Kidney capillary endothelial cell (primary cell): Measurements from ENCODE around the gene USP16.
"Not testable (repeated sequence)": the region's sequence is repeated elsewhere in the genome, so short reads cannot be mapped to it uniquely, and the experiment has no call there.

Experiments used
- DNase-seq: peaks from one replicate; pipeline ENCODE4 v3.0.0-alpha.2; 2018; ENCODE audit warnings: low spot score

The USP16 gene

DNA sequence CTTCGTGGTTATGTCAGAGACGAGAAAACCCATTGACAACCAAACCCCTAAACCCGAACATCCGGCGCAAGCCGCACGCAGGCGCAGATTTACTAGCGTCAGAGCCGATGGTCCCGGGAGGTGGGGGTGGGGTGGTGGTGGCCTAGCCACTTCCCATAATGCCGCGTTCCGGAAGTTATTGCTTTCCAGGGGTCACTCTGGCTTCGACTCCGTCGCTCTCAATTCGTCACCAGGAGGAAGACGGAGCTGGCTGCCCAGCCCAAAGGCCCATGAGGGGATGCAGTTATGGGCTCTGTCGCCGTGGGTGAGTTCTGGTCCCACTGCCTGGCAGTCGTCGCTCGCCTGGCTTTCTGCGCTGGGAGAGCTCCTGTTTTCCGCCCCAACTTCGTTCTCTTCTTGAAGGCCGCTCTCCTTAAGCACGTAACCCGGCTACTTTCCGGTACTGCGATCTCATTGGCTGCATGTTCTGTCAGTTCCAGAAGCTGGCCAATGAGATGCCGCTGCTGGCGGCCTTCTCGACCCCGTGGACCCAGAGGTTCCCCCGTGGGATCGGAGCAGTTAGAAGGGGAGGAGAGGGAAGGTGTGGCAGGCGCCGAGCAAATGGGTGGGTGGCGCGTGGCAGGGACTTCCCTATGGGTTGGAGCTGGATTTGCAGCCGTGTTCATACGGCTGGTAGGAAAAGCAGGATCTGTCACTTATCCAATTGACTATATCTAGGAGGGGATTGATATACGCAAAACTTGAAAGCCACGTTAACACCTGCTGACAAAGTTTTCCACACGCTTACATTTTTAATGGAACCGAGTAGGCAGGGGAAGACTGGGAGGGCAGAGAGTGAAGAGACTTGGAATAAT lies at the start of gene USP16:
TSS of gene USP16 (plus strand) at position 195 of the 854 bp plus-strand sequence. CDS start 3,246 bp downstream, outside the sequence.
- DNase-seq, result peak; percentile 95

- no peak for DNase-seq
These were observed 49.1 kb upstream of the USP16 start for GRCh38 chr21:28975397-28975796.

DNA sequence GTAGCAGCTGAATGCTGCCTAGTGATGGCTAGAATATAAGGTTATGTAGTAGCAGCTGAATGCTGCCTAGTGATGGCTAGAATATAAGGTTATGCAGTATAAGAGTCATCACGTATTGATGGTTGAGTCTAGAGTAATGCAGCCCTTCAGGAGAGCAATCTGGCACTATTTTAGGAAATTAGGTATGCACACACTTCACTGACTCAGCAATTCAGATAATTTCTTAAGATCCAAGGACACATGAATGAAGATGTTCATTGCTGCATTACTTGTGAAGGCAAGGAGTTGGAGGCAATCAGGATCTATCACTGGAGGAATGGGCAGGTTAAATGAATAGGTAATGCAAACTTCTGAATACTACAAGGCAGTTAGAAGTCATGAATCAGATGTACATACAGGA lies 45.4 kb upstream of the USP16 start:
- no peak for DNase-seq

- DNase-seq, result no peak
These were observed 41.8 kb upstream of the USP16 start for GRCh38 chr21:28982637-28983036.

DNA sequence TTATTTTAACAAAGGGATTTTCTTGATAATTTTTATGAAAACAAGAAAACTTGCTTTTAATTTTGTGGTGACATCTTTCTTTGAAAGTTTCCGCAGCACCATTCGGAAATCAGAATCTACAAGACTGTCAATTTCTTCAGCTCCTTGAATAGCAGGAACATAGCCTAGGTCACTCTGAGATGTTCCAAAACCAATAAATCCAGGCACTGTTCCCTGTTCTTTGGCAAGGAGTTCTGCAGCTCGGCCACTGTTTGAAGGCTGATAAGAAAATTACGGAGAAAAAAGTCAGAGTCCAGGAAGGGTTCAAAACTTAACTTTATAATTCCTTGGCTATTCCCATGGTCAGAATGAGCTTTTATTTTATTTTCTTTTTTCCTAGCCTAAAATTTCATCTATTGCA lies 37.8 kb upstream of the USP16 start:
- DNase-seq, result no peak

GRCh38 chr21:28988146-28988545 lies 36.3 kb upstream of the USP16 start:
- DNase-seq, result not testable (repeated sequence)

DNA sequence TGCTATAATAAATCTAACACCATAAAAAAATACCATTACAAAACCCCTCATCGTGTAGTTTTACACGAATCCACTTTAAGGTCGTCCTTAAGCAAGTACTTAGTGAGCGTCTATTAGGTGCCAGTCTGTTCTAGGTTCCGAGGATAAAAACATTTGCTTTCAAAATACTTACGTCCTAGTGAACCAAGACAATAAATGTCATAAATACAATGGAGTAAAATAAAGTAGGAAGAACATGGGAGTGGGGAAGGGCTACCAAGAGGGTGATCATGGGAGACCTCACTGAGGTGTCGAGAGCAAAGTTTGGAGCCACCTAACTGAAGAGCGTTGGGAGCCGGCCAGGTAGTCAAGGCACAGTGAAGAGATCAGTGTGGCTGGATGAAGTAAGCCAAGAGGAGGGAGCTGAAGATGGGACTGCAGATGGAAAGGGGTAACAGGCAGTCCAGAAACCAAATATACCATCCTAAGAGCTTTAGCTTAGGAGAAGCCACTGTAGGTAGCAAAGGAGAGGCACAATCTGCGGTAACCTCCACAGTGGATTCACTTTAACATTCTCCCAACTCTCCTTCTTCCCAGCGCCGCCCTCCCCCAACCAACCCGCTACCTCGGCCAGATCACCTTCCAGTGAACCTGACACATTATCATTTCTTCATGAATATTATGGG lies 32.5 kb upstream of the USP16 start:
- DNase-seq, result no peak

- peak; percentile 98 for DNase-seq
These were observed 31.8 kb upstream of the USP16 start, which contains the start of gene LTN1 for GRCh38 chr21:28992526-28993292. TSS of gene LTN1 (minus strand) at chr21:28992877. CDS start at chr21:28992805, 72 bp downstream.

DNA sequence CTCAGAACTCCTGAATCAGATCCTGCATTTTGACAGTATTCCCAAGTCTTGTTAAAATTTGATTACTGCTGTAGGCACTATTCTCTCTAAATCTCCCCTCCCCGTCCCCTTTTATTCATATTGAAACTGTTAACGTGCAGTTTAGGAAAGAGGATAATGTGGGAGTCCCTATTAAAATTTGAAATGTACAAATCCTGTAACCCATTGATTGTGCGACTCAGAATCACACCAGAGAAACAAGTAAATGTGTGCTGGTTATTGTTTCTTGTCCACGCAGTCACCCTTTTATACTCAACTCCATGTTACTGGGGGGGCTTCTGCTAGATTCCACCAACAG lies 31.2 kb upstream of the USP16 start:
- no peak for DNase-seq

DNA sequence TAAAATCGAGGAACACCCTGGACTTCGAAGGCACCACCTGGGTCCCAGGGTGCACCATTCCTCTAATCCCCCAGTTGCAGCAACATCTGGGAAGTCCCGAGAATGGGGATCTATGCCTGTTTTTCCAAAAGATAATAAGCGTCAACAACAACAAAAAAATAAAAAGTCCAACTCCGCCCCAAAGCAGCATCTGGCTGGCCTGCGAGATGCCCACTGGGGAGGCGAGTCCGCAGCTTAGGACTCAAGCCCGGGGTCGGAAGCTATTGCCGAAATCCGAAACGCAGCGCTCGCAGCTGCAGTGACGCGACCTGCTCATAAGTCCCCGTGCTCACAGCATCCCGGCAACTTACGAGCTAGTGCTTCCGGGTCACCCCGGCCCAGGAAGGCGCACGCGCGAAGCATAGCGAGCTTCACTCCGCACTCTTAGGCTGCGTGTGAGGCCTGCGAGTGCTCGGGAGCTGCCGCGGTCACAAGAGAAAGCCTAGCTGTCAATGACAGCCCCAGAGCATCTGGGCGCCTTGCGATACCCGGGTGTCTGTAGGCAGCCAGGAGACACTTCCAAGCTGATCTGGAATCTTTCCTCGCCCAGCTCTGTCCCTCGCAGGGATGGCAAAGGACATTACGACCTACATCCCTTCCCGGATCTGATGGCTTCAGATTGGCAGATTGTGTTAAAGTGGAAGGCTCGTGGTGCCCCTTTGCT lies 21.9 kb upstream of the USP16 start:
- peak; percentile 92 for DNase-seq

- DNase-seq, result no peak
These were observed 18.8 kb upstream of the USP16 start for GRCh38 chr21:29005696-29006095.

- DNase-seq, result no peak
These were observed 17.3 kb upstream of the USP16 start for GRCh38 chr21:29007135-29007534.

DNA sequence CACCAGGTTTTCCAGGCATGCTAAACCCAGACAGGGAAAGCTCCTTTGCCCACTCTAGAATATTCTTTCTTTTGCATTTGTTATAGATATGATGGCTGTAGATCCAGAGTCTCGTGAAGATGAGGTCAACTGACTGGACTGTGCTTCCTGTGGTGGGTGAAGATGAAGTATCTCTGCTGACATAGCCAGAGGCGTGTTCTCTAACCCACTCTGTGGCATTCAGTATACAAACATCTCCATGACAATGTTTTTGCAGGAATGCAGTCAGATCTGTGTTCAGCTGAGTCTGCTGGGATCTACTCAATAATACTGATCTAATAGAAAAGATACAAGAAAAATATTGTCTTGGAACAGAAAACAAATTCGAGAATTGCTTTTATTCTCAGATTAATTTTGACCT lies 16.7 kb upstream of the USP16 start:
- DNase-seq, result no peak

DNA sequence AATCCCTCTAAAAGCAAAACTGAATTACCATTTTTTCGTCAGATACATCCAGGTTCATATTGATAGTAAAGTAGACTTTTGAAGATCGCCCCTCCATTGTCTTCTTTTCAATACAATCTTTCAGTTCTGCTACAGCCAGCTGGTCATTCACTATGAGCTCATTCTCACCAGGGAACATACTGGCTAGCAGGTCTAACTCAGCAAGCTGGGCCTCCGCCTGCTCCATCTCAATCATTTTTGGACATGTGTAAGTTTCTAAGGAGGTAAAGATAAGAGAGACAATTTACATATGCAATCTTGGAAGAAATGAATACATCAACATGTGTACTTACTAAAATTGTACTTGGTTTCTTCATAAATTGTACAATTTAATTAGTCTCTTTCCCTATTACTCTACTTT lies 16.1 kb upstream of the USP16 start:
- no peak for DNase-seq

DNA sequence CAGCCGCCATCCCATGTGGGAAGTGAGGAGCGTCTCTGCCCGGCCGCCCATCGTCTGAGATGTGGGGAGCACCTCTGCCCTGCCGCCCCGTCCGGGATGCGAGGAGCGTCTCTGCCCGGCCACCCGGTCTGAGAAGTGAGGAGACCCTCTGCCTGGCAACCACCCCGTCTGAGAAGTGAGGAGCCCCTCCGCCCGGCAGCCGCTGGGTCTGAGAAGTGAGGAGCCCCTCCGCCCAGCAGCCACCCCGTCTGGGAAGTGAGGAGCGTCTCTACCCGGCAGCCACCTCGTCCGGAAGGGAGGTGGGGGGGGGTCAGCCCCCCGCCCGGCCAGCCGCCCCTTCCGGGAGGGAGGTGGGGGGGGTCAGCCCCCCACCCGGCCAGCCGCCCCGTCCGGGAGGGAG lies 13.2 kb upstream of the USP16 start:
- not testable (repeated sequence) for DNase-seq

- DNase-seq, result no peak
These were observed 6.7 kb upstream of the USP16 start for GRCh38 chr21:29017639-29018237.

DNA sequence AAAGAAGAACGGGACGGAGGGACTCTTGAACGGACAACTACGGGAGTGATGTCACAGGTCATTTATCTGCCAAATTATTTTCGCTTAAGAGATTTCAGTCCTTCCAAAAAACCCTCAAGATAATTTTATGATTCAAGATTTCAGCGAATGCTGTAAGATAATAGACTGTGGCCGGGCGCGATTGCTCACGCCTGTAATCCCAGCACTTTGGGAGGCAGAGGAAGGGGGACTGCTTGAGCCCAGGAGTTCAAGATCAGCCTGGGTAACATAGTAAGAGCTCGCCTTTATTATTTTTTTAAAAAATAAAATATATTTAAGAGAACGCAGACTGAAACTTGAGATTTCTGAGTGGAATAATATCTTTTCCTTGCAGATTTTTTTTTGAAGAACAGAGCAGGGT lies 5.9 kb upstream of the USP16 start:
- no peak for DNase-seq

- no peak for DNase-seq
These were observed 2.3 kb upstream of the USP16 start for GRCh38 chr21:29022166-29022565.

DNA sequence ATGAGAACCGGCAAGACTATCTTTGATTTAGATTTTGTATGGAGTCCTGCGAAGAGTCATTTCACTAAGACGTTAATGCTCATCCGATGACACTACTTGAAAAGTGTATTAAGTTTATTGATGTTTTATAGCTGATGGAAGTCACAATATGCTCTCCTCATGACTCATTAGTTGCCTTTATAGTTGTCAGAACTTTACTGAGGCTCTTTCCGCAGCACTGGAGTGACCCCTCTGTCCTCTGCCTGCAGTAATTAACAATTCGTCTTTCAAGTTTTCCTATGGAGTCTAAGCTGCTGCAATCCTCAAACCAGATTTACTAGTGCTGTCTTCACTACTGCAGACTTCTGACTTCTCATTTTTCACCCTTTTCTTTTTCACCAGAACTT lies 853 bp downstream of the USP16 start:
- peak; percentile 42 for DNase-seq

DNA sequence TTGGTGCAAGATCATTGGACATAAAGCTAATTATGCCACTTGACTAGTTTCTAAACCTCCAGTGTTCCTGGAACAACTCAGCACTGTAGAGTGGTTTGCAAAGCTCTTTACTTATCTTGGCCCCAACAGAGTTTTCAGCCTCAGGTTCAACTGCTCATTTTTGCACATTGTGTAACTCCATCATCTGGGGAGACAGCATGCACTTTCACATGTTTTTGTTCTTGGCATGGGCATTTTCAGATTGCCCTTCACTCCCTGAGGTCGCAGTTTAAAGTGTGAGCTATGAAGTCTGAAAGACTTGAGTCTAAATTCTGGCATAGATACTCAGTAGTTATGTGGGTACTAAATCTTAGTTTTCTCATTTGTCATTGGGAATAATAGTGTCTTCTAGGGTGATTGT lies 5.1 kb downstream of the USP16 start:
- no peak for DNase-seq

- no peak for DNase-seq
These were observed 6.4 kb downstream of the USP16 start for GRCh38 chr21:29030909-29031308.

- DNase-seq, result no peak
These were observed 8.8 kb downstream of the USP16 start for GRCh38 chr21:29033301-29033700.
